IMR-90 (cell line): Measurements from ENCODE around the gene PPP4C.

Source experiments
- POLR2A ChIP-seq: IDR thresholded peaks from 2 replicates; pipeline ENCODE4 v1.6.1; 2012; ENCODE audit warnings: mild to moderate bottlenecking, low read depth, low read length
- TF ChIP-seq, protein P1 (sequence below): fragments of 150-350 bp; IDR thresholded peaks from 2 replicates; pipeline ENCODE4 v1.6.1; 2017; ENCODE audit warnings: mild to moderate bottlenecking, antibody characterized with exemption, low read length, low read depth
- TF ChIP-seq, protein P2 (sequence below): conservative IDR thresholded peaks from 2 replicates; pipeline ENCODE4 v1.5.1; 2012; ENCODE audit warnings: mild to moderate bottlenecking, low read depth, low read length, improper control_type of control experiment

DNA sequence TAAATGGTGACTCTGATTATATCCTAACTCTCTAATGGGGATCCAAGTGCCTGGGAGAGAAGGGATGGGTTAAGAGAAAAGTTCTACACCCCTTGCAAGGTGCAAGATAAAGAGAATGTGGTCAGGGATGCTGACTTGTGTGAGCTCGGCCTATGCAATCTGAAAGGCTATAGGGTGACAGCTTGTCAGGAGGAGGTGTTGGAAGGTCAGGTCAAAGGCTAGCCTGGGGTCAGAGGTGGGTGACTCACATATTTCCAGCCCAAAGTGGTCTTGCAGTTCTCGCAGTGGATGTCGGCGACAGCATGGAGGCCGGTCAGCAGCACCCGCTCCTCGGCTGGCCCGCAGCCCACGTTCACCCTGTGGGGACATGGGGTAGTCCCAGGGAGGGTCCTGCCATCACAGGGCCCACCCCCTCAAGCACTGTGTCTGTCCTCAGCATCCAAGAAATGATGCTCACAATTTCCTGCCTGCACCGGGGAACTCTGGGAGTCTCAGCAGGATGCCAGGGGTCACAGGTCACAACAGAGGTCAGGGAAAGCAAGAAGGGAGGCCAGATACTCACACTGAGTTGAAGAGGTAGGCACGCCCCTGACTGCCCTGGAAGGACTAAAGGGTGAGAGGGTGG lies 18.9 kb downstream of the PPP4C start:
- no peak for TF ChIP-seq POLR2A
- TF ChIP-seq, protein P1, sequence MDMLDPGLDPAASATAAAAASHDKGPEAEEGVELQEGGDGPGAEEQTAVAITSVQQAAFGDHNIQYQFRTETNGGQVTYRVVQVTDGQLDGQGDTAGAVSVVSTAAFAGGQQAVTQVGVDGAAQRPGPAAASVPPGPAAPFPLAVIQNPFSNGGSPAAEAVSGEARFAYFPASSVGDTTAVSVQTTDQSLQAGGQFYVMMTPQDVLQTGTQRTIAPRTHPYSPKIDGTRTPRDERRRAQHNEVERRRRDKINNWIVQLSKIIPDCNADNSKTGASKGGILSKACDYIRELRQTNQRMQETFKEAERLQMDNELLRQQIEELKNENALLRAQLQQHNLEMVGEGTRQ = no peak
- TF ChIP-seq, protein P2, sequence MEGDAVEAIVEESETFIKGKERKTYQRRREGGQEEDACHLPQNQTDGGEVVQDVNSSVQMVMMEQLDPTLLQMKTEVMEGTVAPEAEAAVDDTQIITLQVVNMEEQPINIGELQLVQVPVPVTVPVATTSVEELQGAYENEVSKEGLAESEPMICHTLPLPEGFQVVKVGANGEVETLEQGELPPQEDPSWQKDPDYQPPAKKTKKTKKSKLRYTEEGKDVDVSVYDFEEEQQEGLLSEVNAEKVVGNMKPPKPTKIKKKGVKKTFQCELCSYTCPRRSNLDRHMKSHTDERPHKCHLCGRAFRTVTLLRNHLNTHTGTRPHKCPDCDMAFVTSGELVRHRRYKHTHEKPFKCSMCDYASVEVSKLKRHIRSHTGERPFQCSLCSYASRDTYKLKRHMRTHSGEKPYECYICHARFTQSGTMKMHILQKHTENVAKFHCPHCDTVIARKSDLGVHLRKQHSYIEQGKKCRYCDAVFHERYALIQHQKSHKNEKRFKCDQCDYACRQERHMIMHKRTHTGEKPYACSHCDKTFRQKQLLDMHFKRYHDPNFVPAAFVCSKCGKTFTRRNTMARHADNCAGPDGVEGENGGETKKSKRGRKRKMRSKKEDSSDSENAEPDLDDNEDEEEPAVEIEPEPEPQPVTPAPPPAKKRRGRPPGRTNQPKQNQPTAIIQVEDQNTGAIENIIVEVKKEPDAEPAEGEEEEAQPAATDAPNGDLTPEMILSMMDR = no peak
